ENCODE results near the gene AP3S1. TPM values are rescaled to one million over a fixed set of nuclear protein-coding genes. Genes with fewer than 3 reads are reported as not detected.
"Not testable (repeated sequence)": the region's sequence is repeated elsewhere in the genome, so short reads cannot be mapped to it uniquely, and the experiment has no call there.

The AP3S1 gene
- total and polyA plus RNA-seq, 2 of the 13 experiments (the other 11 are each of a cell fraction or from before 2014, with no cell fraction given) = 50.5 to 85.9 TPM

DNA sequence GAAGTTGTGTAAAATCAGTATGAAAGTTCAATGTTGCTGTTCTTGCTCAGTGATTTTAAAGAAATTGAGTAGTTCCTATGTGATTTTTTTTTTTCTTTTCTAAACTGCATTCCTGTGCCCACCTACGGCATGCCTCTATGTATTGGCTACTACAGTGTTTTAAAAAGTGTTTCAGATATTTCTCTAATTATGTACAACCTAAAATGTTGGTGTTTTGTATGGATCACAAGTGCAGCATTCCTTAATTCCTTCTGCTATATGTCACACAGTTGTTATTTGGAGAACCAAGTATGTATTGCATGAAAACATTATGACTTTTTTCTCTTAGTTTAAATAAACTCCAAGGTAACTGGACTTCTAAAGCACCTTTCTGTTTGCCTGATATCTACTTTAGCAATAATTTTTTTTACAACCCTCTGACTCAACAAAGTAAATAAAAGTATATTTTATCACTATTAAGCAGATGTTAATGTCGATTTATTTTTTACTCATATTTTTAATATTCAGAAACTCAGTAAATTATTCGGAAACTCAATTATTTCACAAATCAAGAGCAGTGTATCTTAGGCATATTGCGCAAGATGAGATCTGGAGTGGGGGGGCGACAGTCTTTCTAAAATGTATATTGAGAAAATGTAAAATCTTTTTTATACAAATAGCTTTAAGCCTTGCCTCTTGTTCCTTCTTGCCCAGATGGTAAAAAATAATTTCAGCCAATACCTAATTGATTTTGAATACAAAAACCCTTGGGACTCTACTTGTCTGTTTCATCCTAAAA lies 72.1 kb downstream of the AP3S1 start:
- not testable (repeated sequence) for BruUV-seq (replicated peaks)

DNA sequence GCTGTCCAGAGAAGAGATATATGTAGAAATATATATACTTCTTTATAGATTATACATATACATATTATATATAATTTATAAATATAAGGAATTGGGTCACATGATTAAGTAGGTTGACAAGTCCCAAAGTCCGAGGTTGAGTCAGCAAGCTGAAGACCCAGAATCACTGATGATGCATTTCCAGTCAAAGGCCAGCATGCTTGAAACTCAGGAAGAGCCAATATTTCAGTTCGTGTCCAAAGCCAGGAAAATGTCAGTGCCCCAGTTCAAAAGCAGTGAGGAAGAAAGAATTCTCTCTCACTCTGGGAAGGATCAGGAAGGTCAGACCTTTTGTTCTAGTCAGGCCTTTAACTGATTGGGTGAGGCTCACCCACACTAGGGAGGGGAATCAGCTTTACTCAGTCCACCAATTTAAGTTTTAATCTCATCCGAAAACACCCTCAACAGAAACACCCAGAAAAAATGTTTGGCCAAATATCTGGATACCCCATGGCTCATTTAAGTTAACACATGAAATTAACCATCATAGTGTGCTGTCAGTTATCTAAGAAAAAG lies 78.5 kb downstream of the AP3S1 start:
- POLR2A ChIA-PET = no interaction called here
- Histone ChIP-seq H3K79me2 (ENCODE audit: insufficient read depth, low read length) (no peaks in the 10 kb centered on the region), H3K27ac (ENCODE audit: extremely low read length, insufficient read depth, low read length) (no peak overlapping the region), H2AFZ (ENCODE audit: low read length) (no peak overlapping the region), H3K27me3 (ENCODE audit: control insufficient read depth in 1 of 2, insufficient read depth in 2 of 2, low read length in 2 of 2) (no peaks in the 10 kb centered on the region), H3K4me2 (ENCODE audit: low read depth, low read length) (no peak overlapping the region), H3K9me3 (ENCODE audit: low read length) (no peaks in the 10 kb centered on the region), H3K9ac (ENCODE audit: insufficient read depth, low read depth, low read length) (no peak overlapping the region), H3K4me3 (replicated peaks in 1 of 3; ENCODE audit: insufficient read depth in 1 of 3, low read depth in 2 of 3, low read length in 3 of 3) (no peak overlapping the region), H3K36me3 (replicated peaks in 1 of 2; ENCODE audit: control insufficient read depth in 1 of 2, insufficient read depth in 2 of 2, low read length in 2 of 2) (no peaks in the 10 kb centered on the region), H3K4me1 (ENCODE audit: insufficient read depth, low read length) (no peaks in the 10 kb centered on the region), H4K20me1 (ENCODE audit: insufficient read depth, low read length) (no peaks in the 10 kb centered on the region; the same call in 1 of the 2 replicates)
- WGBS (ENCODE audit: low lambda C conversion rate) = 85% methylated on average over 3 of the region's 3 CpGs
- intact Hi-C loops (cut with micrococcal nuclease; ENCODE audit: unreplicated experiment) = no loop called here
- no peak for FAIRE-seq
- BruUV-seq (replicated peaks) = no TSS peak
- no peak for DNase-seq (ENCODE audit: low spot score)
- no peak for ATAC-seq
- CTCF ChIA-PET (ENCODE audit: low intra/inter-chr PET ratio, low total read pairs) = no interaction called here
- in situ Hi-C loops (cut with HindIII; ENCODE audit: extremely low pct_ligation_motif_present, low pct_unique_long_range_greater_than_20kb) = no loop called here
- TF ChIP-seq PHF21A (CRISPR knock-in tag; IDR thresholded peaks at IDR 0.05) (no peak), ZFP37 (CRISPR knock-in tag; IDR thresholded peaks at IDR 0.05; ENCODE audit: borderline replicate concordance) (no peak), ZNF207 (IDR thresholded peaks at IDR 0.05; ENCODE audit: borderline replicate concordance) (no peak), ZFP62 (CRISPR knock-in tag; IDR thresholded peaks at IDR 0.05) (no peak), SP140L (CRISPR knock-in tag; IDR thresholded peaks at IDR 0.05; ENCODE audit: borderline replicate concordance) (no peak), ZNF577 (CRISPR knock-in tag; IDR thresholded peaks at IDR 0.05; ENCODE audit: borderline replicate concordance, low read depth) (no peak), ZNF333 (CRISPR knock-in tag; IDR thresholded peaks at IDR 0.05; ENCODE audit: borderline replicate concordance) (no peak), YEATS4 (CRISPR knock-in tag; IDR thresholded peaks at IDR 0.05; ENCODE audit: borderline replicate concordance) (no peak), RFXAP (CRISPR knock-in tag; IDR thresholded peaks at IDR 0.05; ENCODE audit: borderline replicate concordance) (no peak), ZNF784 (CRISPR knock-in tag; IDR thresholded peaks at IDR 0.05; ENCODE audit: borderline replicate concordance) (no peak)
- TF ChIP-seq, protein P1, sequence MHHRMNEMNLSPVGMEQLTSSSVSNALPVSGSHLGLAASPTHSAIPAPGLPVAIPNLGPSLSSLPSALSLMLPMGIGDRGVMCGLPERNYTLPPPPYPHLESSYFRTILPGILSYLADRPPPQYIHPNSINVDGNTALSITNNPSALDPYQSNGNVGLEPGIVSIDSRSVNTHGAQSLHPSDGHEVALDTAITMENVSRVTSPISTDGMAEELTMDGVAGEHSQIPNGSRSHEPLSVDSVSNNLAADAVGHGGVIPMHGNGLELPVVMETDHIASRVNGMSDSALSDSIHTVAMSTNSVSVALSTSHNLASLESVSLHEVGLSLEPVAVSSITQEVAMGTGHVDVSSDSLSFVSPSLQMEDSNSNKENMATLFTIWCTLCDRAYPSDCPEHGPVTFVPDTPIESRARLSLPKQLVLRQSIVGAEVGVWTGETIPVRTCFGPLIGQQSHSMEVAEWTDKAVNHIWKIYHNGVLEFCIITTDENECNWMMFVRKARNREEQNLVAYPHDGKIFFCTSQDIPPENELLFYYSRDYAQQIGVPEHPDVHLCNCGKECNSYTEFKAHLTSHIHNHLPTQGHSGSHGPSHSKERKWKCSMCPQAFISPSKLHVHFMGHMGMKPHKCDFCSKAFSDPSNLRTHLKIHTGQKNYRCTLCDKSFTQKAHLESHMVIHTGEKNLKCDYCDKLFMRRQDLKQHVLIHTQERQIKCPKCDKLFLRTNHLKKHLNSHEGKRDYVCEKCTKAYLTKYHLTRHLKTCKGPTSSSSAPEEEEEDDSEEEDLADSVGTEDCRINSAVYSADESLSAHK (CRISPR knock-in tag; IDR thresholded peaks at IDR 0.05; ENCODE audit: borderline replicate concordance) = no peak

More for the DNA sequence above, 72.1 kb downstream of the AP3S1 start:
- H2AFZ ChIP-seq (ENCODE audit: low read length); intact Hi-C loops (cut with micrococcal nuclease; ENCODE audit: unreplicated experiment); H3K4me2 ChIP-seq (ENCODE audit: low read depth, low read length); H3K79me2 ChIP-seq (ENCODE audit: insufficient read depth, low read length); H3K27ac ChIP-seq (ENCODE audit: extremely low read length, insufficient read depth, low read length); H3K9me3 ChIP-seq (ENCODE audit: low read length); ATAC-seq; H3K4me3 ChIP-seq (replicated peaks in 1 of 3; ENCODE audit: insufficient read depth in 1 of 3, low read depth in 2 of 3, low read length in 3 of 3); in situ Hi-C loops (cut with HindIII; ENCODE audit: extremely low pct_ligation_motif_present, low pct_unique_long_range_greater_than_20kb); DNase-seq (ENCODE audit: low spot score); H3K9ac ChIP-seq (ENCODE audit: insufficient read depth, low read depth, low read length); H3K27me3 ChIP-seq (ENCODE audit: control insufficient read depth in 1 of 2, insufficient read depth in 2 of 2, low read length in 2 of 2); CTCF ChIA-PET (ENCODE audit: low intra/inter-chr PET ratio, low total read pairs); H3K4me1 ChIP-seq (ENCODE audit: insufficient read depth, low read length); H4K20me1 ChIP-seq (ENCODE audit: insufficient read depth, low read length); POLR2A ChIA-PET; H3K36me3 ChIP-seq (replicated peaks in 1 of 2; ENCODE audit: control insufficient read depth in 1 of 2, insufficient read depth in 2 of 2, low read length in 2 of 2): not testable (repeated sequence)
- TF ChIP-seq CEBPB (IDR thresholded peaks at IDR 0.05; ENCODE audit: borderline replicate concordance, low read depth, low read length) = peak; percentile 80
- WGBS (ENCODE audit: low lambda C conversion rate) = 82% methylated on average over 5 of the region's 5 CpGs
- peak; percentile 44 for FAIRE-seq

All from HepG2 (cell line).